Rectal smooth muscle tissue (tissue), 1 donor: ENCODE results near the gene TTC24.

Experiments used
- H3K27ac ChIP-seq: one replicate; pipeline ENCODE4 v1.7.0; 2013; ENCODE audit warnings: low read depth, low read length, inconsistent platforms
- H3K27me3 ChIP-seq: one replicate; pipeline ENCODE4 v1.7.0; 2013; ENCODE audit warnings: low read length; ENCODE audit not compliant: control insufficient read depth, insufficient read depth
- H3K36me3 ChIP-seq: one replicate; pipeline ENCODE4 v1.7.0; 2013; ENCODE audit warnings: low read length; ENCODE audit not compliant: control insufficient read depth, insufficient read depth
- H3K4me1 ChIP-seq: one replicate; pipeline ENCODE4 v1.7.0; 2013; ENCODE audit warnings: low read length; ENCODE audit not compliant: control insufficient read depth, insufficient read depth
- H3K4me3 ChIP-seq: one replicate; pipeline ENCODE4 v1.7.0; 2013; ENCODE audit warnings: low read length
- H3K9ac ChIP-seq: one replicate; pipeline ENCODE4 v1.7.0; 2013; ENCODE audit warnings: low read length

The TTC24 gene

GRCh38 chr1:156579472-156579871 is at the start of gene TTC24:
TTC24 (plus strand) TSS chr1:156579723; CDS start chr1:156581365, 1,642 bp downstream.
- H3K27me3 ChIP-seq: no peaks in the 10 kb centered on the region
- no peaks in the 10 kb centered on the region for H3K4me1 ChIP-seq
- H3K9ac ChIP-seq: no peak within 1 kb of the TSS
- no peak within 1 kb of the TSS for H3K27ac ChIP-seq
- H3K4me3 ChIP-seq: no peak within 1 kb of the TSS
- H3K36me3 ChIP-seq: no peaks in the 10 kb centered on the region

GRCh38 chr1:156530006-156530405 is 49.5 kb upstream of the TTC24 start:
- H3K36me3 ChIP-seq: peaks cover 2% of the 10 kb centered on the region
- H3K4me1 ChIP-seq: no peaks in the 10 kb centered on the region
- no peak overlapping the region for H3K27ac ChIP-seq
- H3K27me3 ChIP-seq: no peaks in the 10 kb centered on the region
- H3K4me3 ChIP-seq: no peak overlapping the region
- H3K9ac ChIP-seq: no peak overlapping the region

- Histone ChIP-seq H3K4me3 (no peak overlapping the region), H3K27ac (no peak overlapping the region), H3K36me3 (peaks cover 2% of the 10 kb centered on the region), H3K27me3 (no peaks in the 10 kb centered on the region), H3K9ac (no peak overlapping the region), H3K4me1 (no peaks in the 10 kb centered on the region)
Observed at GRCh38 chr1:156532374-156532773, 47.1 kb upstream of the TTC24 start.

GRCh38 chr1:156533568-156534220 is 45.8 kb upstream of the TTC24 start:
- H3K27ac ChIP-seq: no peak overlapping the region
- H3K4me3 ChIP-seq: no peak overlapping the region
- no peaks in the 10 kb centered on the region for H3K27me3 ChIP-seq
- no peak overlapping the region for H3K9ac ChIP-seq
- H3K36me3 ChIP-seq: peaks cover 2% of the 10 kb centered on the region
- no peaks in the 10 kb centered on the region for H3K4me1 ChIP-seq

GRCh38 chr1:156534424-156535060 is 45.0 kb upstream of the TTC24 start:
- Histone ChIP-seq H3K4me3 (no peak overlapping the region), H3K27ac (no peak overlapping the region), H3K36me3 (peaks cover 2% of the 10 kb centered on the region), H3K9ac (no peak overlapping the region), H3K27me3 (no peaks in the 10 kb centered on the region), H3K4me1 (no peaks in the 10 kb centered on the region)

- H3K9ac ChIP-seq: no peak overlapping the region
- H3K36me3 ChIP-seq: no peaks in the 10 kb centered on the region
- H3K4me1 ChIP-seq: no peaks in the 10 kb centered on the region
- no peak overlapping the region for H3K4me3 ChIP-seq
- no peaks in the 10 kb centered on the region for H3K27me3 ChIP-seq
- H3K27ac ChIP-seq: no peak overlapping the region
Observed at GRCh38 chr1:156537027-156537426, 42.5 kb upstream of the TTC24 start.

- no peaks in the 10 kb centered on the region for H3K36me3 ChIP-seq
- H3K4me1 ChIP-seq: no peaks in the 10 kb centered on the region
- H3K27ac ChIP-seq: no peak overlapping the region
- no peak overlapping the region for H3K9ac ChIP-seq
- no peak overlapping the region for H3K4me3 ChIP-seq
- no peaks in the 10 kb centered on the region for H3K27me3 ChIP-seq
Observed at GRCh38 chr1:156538711-156539440, 40.6 kb upstream of the TTC24 start.

- Histone ChIP-seq H3K9ac (no peak overlapping the region), H3K4me3 (no peak overlapping the region), H3K27ac (no peak overlapping the region), H3K27me3 (no peaks in the 10 kb centered on the region), H3K4me1 (no peaks in the 10 kb centered on the region), H3K36me3 (no peaks in the 10 kb centered on the region)
Observed at GRCh38 chr1:156539818-156540355, 39.6 kb upstream of the TTC24 start.

- H3K4me3 ChIP-seq: no peak overlapping the region
- H3K27ac ChIP-seq: no peak overlapping the region
- no peaks in the 10 kb centered on the region for H3K4me1 ChIP-seq
- H3K9ac ChIP-seq: no peak overlapping the region
- H3K27me3 ChIP-seq: no peaks in the 10 kb centered on the region
- H3K36me3 ChIP-seq: no peaks in the 10 kb centered on the region
Observed at GRCh38 chr1:156540955-156541354, 38.6 kb upstream of the TTC24 start.

GRCh38 chr1:156543066-156543465 is 36.5 kb upstream of the TTC24 start:
- Histone ChIP-seq H3K27me3 (no peaks in the 10 kb centered on the region), H3K4me3 (no peak overlapping the region), H3K4me1 (no peaks in the 10 kb centered on the region), H3K36me3 (no peaks in the 10 kb centered on the region), H3K9ac (no peak overlapping the region), H3K27ac (no peak overlapping the region)

- Histone ChIP-seq H3K36me3 (no peaks in the 10 kb centered on the region), H3K9ac (no peak overlapping the region), H3K4me1 (no peaks in the 10 kb centered on the region), H3K4me3 (no peak overlapping the region), H3K27ac (no peak overlapping the region), H3K27me3 (no peaks in the 10 kb centered on the region)
Observed at GRCh38 chr1:156544592-156545102, 34.9 kb upstream of the TTC24 start.

- Histone ChIP-seq H3K36me3 (no peaks in the 10 kb centered on the region), H3K9ac (no peak overlapping the region), H3K4me3 (no peak overlapping the region), H3K4me1 (no peaks in the 10 kb centered on the region), H3K27ac (no peak overlapping the region), H3K27me3 (no peaks in the 10 kb centered on the region)
Observed at GRCh38 chr1:156546267-156546666, 33.3 kb upstream of the TTC24 start.
